HG02840 (cell line): ENCODE results near the gene SMYD1.

Experiments
- ATAC-seq: cut with Tn5 transposase; IDR thresholded peaks from one replicate; pipeline ENCODE4 v1.9.1; 2021; ENCODE audit warnings: mild to moderate bottlenecking, moderate library complexity, moderate number of reproducible peaks; ENCODE audit not compliant: unreplicated experiment, low FRiP score

SMYD1 gene

GRCh38 chr2:88055371-88056128 lies 12.1 kb upstream of the SMYD1 start, which contains the start of gene KRCC1:
Gene KRCC1 (minus strand): TSS chr2:88055783. CDS start chr2:88028563, 27,220 bp downstream.
- ATAC-seq = peak; percentile 95

GRCh38 chr2:88057437-88057844 lies 10.2 kb upstream of the SMYD1 start:
- no peak for ATAC-seq

- no peak for ATAC-seq
Observed at GRCh38 chr2:88058191-88058590, 9.4 kb upstream of the SMYD1 start.

GRCh38 chr2:88059979-88060906 lies 7.4 kb upstream of the SMYD1 start:
- no peak for ATAC-seq

- ATAC-seq = no peak
Observed at GRCh38 chr2:88060907-88061275, 6.7 kb upstream of the SMYD1 start.

- no peak for ATAC-seq
Observed at GRCh38 chr2:88061295-88061694, 6.3 kb upstream of the SMYD1 start.

GRCh38 chr2:88066543-88066942 lies 1.1 kb upstream of the SMYD1 start:
- no peak for ATAC-seq

- no peak for ATAC-seq
Observed at GRCh38 chr2:88067189-88067588, 436 bp upstream of the SMYD1 start.

- ATAC-seq = no peak
Observed at GRCh38 chr2:88068044-88068443, 419 bp downstream of the SMYD1 start.

GRCh38 chr2:88069117-88069516 lies 1.5 kb downstream of the SMYD1 start:
- ATAC-seq = no peak

GRCh38 chr2:88070055-88070454 lies 2.4 kb downstream of the SMYD1 start:
- ATAC-seq = no peak

GRCh38 chr2:88071365-88071764 lies 3.7 kb downstream of the SMYD1 start:
- no peak for ATAC-seq

GRCh38 chr2:88074150-88074549 lies 6.5 kb downstream of the SMYD1 start:
- ATAC-seq = no peak

GRCh38 chr2:88074854-88075292 lies 7.2 kb downstream of the SMYD1 start:
- ATAC-seq = no peak

GRCh38 chr2:88077080-88077479 lies 9.5 kb downstream of the SMYD1 start:
- no peak for ATAC-seq

GRCh38 chr2:88078643-88079172 lies 11.1 kb downstream of the SMYD1 start:
- ATAC-seq = no peak

GRCh38 chr2:88080545-88080944 lies 12.9 kb downstream of the SMYD1 start:
- no peak for ATAC-seq

- no peak for ATAC-seq
Observed at GRCh38 chr2:88081924-88082608, 14.4 kb downstream of the SMYD1 start.

- ATAC-seq = no peak
Observed at GRCh38 chr2:88082781-88083180, 15.2 kb downstream of the SMYD1 start.

GRCh38 chr2:88085099-88085498 lies 17.5 kb downstream of the SMYD1 start:
- no peak for ATAC-seq

GRCh38 chr2:88085602-88086001 lies 18.0 kb downstream of the SMYD1 start:
- ATAC-seq = no peak
